Keratinocyte (primary cell): Measurements from ENCODE around the gene CATSPER4. TPM values are rescaled to one million over a fixed set of nuclear protein-coding genes. Genes with fewer than 3 reads are reported as not detected.

ENCODE experiments used
- DNase-seq: peaks from one replicate; pipeline ENCODE4 v3.0.0-alpha.2; 2011; ENCODE audit warnings: low read depth, missing footprints, low spot score
- FAIRE-seq: peaks from 2 replicates; lab custom pipeline; 2011; peaks lifted over from hg19 to GRCh38; lab: Jason Lieb, UNC
- H2AFZ ChIP-seq: 2 replicates; pipeline ENCODE4 v1.6.0; 2012; ENCODE audit warnings: low read length, control low read depth, inconsistent platforms; ENCODE audit not compliant: control insufficient read depth
- H3K27ac ChIP-seq: 2 replicates; pipeline ENCODE4 v1.5.1; 2011; ENCODE audit warnings: low read length; ENCODE audit not compliant: control insufficient read depth, insufficient read depth
- H3K27me3 ChIP-seq: 3 replicates; pipeline ENCODE4 v1.6.0; 2011; ENCODE audit warnings: low read length; ENCODE audit not compliant: control insufficient read depth, insufficient read depth; ENCODE audit errors: extremely low read depth
- H3K36me3 ChIP-seq, 2 experiments: 2 replicates in 1 of 2; 3 replicates in 1 of 2; pipeline ENCODE4 v1.5.1; 2011; ENCODE audit warnings: low read length in 2 of 2, mild to moderate bottlenecking in 1 of 2; ENCODE audit not compliant: control insufficient read depth in 2 of 2, insufficient read depth in 2 of 2; ENCODE audit errors: extremely low read depth in 1 of 2
- H3K4me1 ChIP-seq: 3 replicates; pipeline ENCODE4 v1.5.1; 2011; ENCODE audit warnings: low read length; ENCODE audit not compliant: control insufficient read depth, insufficient read depth; ENCODE audit errors: extremely low read depth
- H3K4me2 ChIP-seq: 3 replicates; pipeline ENCODE4 v1.6.0; 2011; ENCODE audit warnings: low read depth, low read length; ENCODE audit not compliant: control insufficient read depth, insufficient read depth; ENCODE audit errors: extremely low read depth
- H3K4me3 ChIP-seq, 3 experiments: fragments of 200-600 bp in 1 of 3; sonication (generic) in 1 of 3; 2 replicates in 2 of 3; 3 replicates in 1 of 3; pipeline ENCODE4 v1.5.1; 2011 to 2016; ENCODE audit warnings: low read length in 3 of 3, mild to moderate bottlenecking in 3 of 3, control low read depth in 2 of 3, inconsistent platforms in 1 of 3, low read depth in 1 of 3, mixed read lengths in 1 of 3, mixed run types in 1 of 3, moderate library complexity in 1 of 3; ENCODE audit not compliant: control insufficient read depth in 2 of 3, insufficient read depth in 2 of 3; ENCODE audit errors: extremely low read depth in 1 of 3
- H3K79me2 ChIP-seq: 2 replicates; pipeline ENCODE4 v1.6.0; 2012; ENCODE audit warnings: low read length; ENCODE audit not compliant: control insufficient read depth, insufficient read depth
- H3K9ac ChIP-seq: 3 replicates; pipeline ENCODE4 v1.6.0; 2011; ENCODE audit warnings: low read length; ENCODE audit not compliant: control insufficient read depth, insufficient read depth; ENCODE audit errors: extremely low read depth
- H3K9me1 ChIP-seq: 3 replicates; pipeline ENCODE4 v1.6.0; 2011; ENCODE audit warnings: low read length; ENCODE audit not compliant: control insufficient read depth, insufficient read depth; ENCODE audit errors: extremely low read depth
- H3K9me3 ChIP-seq: 2 replicates; pipeline ENCODE4 v1.5.1; 2012; ENCODE audit warnings: low read depth, low read length; ENCODE audit not compliant: control insufficient read depth
- H4K20me1 ChIP-seq: 3 replicates; pipeline ENCODE4 v1.6.0; 2011; ENCODE audit warnings: low read length; ENCODE audit not compliant: control insufficient read depth, insufficient read depth; ENCODE audit errors: extremely low read depth
- CTCF ChIP-seq, 3 experiments: IDR thresholded peaks in 1 of 3; conservative IDR thresholded peaks in 1 of 3; optimal IDR thresholded peaks in 1 of 3; 2 replicates in 2 of 3; 3 replicates in 1 of 3; pipeline versions ENCODE3 to v1.5.1; 2011; ENCODE audit warnings: low read length in 3 of 3, mild to moderate bottlenecking in 3 of 3, moderate library complexity in 2 of 3, control low read depth in 1 of 3, inconsistent platforms in 1 of 3; ENCODE audit not compliant: insufficient read depth in 2 of 3; ENCODE audit errors: extremely low read depth in 1 of 3
- EZH2 ChIP-seq: IDR thresholded peaks from one replicate; pipeline ENCODE4 v1.6.1; 2012; ENCODE audit warnings: inconsistent platforms, mild to moderate bottlenecking, low read length, moderate library complexity
- dilution Hi-C: fragments of 300-500 bp; cut with MboI; formaldehyde crosslinking; loops from one replicate; pipeline ENCODE4 v1.7.0; 2020; ENCODE audit warnings: low sequenced_read_pairs; ENCODE audit not compliant: extremely low pct_ligation_motif_present
- polyA plus RNA-seq, 5 experiments: library from polyadenylated mRNA; depleted of rRNA in 3 of 5; stranded (reverse) in 3 of 5; stranded (forward) in 1 of 5; unstranded in 1 of 5; fragments of >200 nt; gene quantifications; 1 replicate in 1 of 5; 2 replicates in 3 of 5; 3 replicates in 1 of 5; pipeline versions ENCODE4 v1.2.1 to v1.2.3, GENCODE V29; 2011 to 2012; ENCODE audit warnings: missing spikeins in 2 of 5, low read depth in 1 of 5, low replicate concordance in 1 of 5

The CATSPER4 gene
- polyA plus RNA-seq, 1 donor (not counting 4 experiments of a cell fraction or from before 2014, with no cell fraction given), result 0.04 TPM

DNA sequence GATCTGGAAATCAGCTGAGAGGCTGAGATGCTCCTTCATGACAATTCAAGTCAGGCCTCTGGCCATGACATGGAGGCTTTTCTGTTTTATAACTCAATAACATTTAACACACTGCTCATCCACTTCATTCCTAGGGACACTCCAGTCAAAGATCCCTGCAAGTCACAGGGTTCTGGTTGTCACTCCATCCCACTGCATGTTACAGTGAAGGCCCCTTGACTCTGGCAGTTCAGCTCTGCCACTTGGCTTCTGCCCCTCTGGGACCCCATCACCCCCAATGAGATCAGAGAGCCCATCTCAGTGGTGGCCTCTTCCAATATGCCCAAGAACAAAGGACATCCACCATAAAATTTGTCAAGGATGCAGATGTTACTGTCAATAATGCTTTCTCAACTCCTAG, 41.5 kb upstream of the CATSPER4 start:
- Histone ChIP-seq H4K20me1 (no peaks in the 10 kb centered on the region), H3K4me3 (no peak overlapping the region), H3K36me3 (no peaks in the 10 kb centered on the region), H3K27ac (no peak overlapping the region), H3K9me3 (no peaks in the 10 kb centered on the region), H3K4me1 (no peaks in the 10 kb centered on the region), H3K27me3 (no peaks in the 10 kb centered on the region), H3K9me1 (no peaks in the 10 kb centered on the region), H3K9ac (no peak overlapping the region), H3K4me2 (no peak overlapping the region), H3K79me2 (no peaks in the 10 kb centered on the region), H2AFZ (no peak overlapping the region)
- no peak for FAIRE-seq
- dilution Hi-C loops, result no loop called here
- TF ChIP-seq EZH2, result no peak
- TF ChIP-seq CTCF (optimal IDR thresholded peaks at IDR 0.05 in 1 of 3, IDR thresholded peaks at IDR 0.05 in 1 of 3, conservative IDR thresholded peaks at IDR 0.05 in 1 of 3; ENCODE audit: extremely low read depth in 1 of 3, insufficient read depth in 2 of 3, low read length in 3 of 3), result no peak
- no peak for DNase-seq

GRCh38 chr1:26153966-26154532, 36.4 kb upstream of the CATSPER4 start:
- Histone ChIP-seq H3K79me2 (no peaks in the 10 kb centered on the region), H3K4me1 (peaks cover 12% of the 10 kb centered on the region), H3K9ac (no peak overlapping the region), H4K20me1 (no peaks in the 10 kb centered on the region), H3K4me3 (no peak overlapping the region), H3K27me3 (no peaks in the 10 kb centered on the region), H3K27ac (no peak overlapping the region), H3K4me2 (no peak overlapping the region), H2AFZ (no peak overlapping the region), H3K9me1 (no peaks in the 10 kb centered on the region), H3K36me3 (no peaks in the 10 kb centered on the region), H3K9me3 (no peaks in the 10 kb centered on the region)
- TF ChIP-seq EZH2, result no peak
- FAIRE-seq, result no peak
- dilution Hi-C loops, result no loop called here
- DNase-seq, result no peak

GRCh38 chr1:26154750-26155149, 35.7 kb upstream of the CATSPER4 start:
- peaks cover 13% of the 10 kb centered on the region for H3K4me1 ChIP-seq
- FAIRE-seq (no peak), DNase-seq (no peak)
- dilution Hi-C loops, result no loop called here
- no peak overlapping the region for H3K27ac ChIP-seq
- no peak overlapping the region for H2AFZ ChIP-seq
- H3K4me2 ChIP-seq, result no peak overlapping the region
- H3K79me2 ChIP-seq, result no peaks in the 10 kb centered on the region
- TF ChIP-seq EZH2, result no peak
- TF ChIP-seq CTCF (optimal IDR thresholded peaks at IDR 0.05 in 1 of 3, IDR thresholded peaks at IDR 0.05 in 1 of 3, conservative IDR thresholded peaks at IDR 0.05 in 1 of 3; ENCODE audit: extremely low read depth in 1 of 3, insufficient read depth in 2 of 3, low read length in 3 of 3), result no peak
- H3K9ac ChIP-seq, result no peak overlapping the region
- H3K9me3 ChIP-seq, result no peaks in the 10 kb centered on the region
- no peaks in the 10 kb centered on the region for H3K27me3 ChIP-seq
- H3K36me3 ChIP-seq, result no peaks in the 10 kb centered on the region
- H3K4me3 ChIP-seq, result no peak overlapping the region
- H3K9me1 ChIP-seq, result no peaks in the 10 kb centered on the region
- no peaks in the 10 kb centered on the region for H4K20me1 ChIP-seq
